WI38 (cell line): ENCODE data around the gene CLDN16.

ENCODE experiments used
- H3K4me3 ChIP-seq: 2 replicates; pipeline ENCODE4 v1.5.1; 2011; ENCODE audit warnings: low read depth, mild to moderate bottlenecking, control low read depth, low read length
- TF ChIP-seq, protein P1 (sequence below): IDR thresholded peaks from 2 replicates; pipeline ENCODE4 v1.5.1; 2012; ENCODE audit warnings: low read depth, mild to moderate bottlenecking, control low read depth, low read length

Gene CLDN16

DNA sequence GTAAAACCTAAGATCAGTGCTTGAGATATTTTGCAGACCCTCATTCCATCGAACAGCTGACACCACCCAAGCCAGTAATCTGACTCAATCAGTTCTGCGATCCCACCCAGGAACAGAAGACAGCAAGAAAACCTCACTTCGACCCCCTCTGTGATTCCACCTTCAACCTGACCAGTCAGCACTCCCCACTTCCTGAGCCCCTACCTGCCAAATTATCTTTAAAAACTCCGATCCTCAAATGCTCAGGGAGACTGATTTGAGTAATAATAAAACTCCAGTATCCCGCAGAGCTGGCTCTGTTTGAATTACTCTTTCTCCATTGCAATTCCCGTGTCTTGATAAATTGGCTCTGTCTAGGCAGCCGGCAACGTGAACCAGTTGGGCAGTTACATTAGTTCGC lies 25.7 kb upstream of the CLDN16 start:
- no peak overlapping the region for H3K4me3 ChIP-seq
- TF ChIP-seq, protein P1, sequence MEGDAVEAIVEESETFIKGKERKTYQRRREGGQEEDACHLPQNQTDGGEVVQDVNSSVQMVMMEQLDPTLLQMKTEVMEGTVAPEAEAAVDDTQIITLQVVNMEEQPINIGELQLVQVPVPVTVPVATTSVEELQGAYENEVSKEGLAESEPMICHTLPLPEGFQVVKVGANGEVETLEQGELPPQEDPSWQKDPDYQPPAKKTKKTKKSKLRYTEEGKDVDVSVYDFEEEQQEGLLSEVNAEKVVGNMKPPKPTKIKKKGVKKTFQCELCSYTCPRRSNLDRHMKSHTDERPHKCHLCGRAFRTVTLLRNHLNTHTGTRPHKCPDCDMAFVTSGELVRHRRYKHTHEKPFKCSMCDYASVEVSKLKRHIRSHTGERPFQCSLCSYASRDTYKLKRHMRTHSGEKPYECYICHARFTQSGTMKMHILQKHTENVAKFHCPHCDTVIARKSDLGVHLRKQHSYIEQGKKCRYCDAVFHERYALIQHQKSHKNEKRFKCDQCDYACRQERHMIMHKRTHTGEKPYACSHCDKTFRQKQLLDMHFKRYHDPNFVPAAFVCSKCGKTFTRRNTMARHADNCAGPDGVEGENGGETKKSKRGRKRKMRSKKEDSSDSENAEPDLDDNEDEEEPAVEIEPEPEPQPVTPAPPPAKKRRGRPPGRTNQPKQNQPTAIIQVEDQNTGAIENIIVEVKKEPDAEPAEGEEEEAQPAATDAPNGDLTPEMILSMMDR: no peak

DNA sequence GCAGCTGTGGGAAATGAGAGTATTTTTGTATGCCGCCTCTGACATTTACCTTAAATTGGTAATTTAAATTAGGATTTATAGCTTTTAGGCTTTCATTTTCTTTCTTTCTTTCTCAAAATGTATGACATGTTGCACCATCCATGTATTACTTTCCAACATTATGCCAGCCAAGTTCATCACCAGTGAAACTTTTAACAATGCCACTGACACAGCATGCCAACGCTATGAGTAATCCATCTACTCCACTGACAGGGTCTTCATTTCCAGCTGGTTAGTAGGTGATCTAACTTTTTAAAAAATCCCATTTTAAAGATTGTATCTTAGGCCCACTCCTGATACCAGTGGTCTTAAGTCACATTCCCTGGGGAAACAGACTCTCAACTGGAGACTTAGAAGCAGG lies 21.8 kb upstream of the CLDN16 start:
- TF ChIP-seq, protein P1: no peak
- no peak overlapping the region for H3K4me3 ChIP-seq

DNA sequence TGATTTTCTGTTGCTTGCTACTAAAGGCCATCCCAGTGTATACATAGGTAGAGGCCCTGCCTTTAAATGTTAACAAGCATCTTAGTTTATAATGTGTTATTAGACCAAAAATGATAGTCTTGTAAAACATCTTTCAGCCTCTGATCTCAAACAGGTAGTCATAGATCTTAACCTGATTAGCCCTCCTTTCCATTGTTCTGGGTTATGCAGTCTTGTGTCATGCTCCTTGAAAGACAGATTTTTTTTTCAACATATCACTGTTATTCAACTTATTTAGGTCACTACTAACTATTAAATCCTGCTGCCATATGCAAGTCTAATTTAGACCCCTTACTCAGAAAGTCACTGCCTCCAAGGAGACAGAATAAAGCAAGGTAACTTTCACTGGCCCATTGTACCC lies 19.1 kb upstream of the CLDN16 start:
- TF ChIP-seq, protein P1: no peak
- H3K4me3 ChIP-seq: no peak overlapping the region

DNA sequence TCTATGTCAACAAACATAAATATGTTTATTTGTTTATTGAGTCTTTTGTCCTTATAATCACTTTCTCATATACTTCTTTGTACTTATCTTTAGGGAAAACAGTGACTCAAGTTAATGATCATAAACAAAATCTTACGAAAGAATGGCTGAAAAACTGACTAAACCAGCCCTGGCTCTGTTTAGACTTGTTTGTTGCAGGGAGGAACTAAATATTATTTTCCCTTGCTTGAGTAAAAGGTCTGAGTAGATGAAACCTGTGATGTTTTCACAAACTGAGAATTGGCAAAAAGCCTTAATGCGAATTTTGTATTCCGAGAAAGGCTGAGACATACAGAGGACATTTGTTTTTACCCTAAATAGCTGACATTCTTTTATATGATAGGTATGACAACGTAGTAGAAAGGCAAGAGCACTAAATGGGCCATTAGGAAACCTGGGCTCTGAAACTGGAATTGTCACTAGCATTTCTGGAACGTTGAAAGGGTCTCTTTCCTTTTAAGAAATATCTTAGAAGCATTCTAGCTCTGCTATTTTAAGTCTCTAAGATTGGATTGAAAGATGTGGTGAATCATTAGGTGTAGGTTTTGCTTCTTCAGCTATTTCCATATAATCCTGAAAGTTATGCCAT lies 18.2 kb upstream of the CLDN16 start:
- TF ChIP-seq, protein P1: no peak
- H3K4me3 ChIP-seq: no peak overlapping the region

DNA sequence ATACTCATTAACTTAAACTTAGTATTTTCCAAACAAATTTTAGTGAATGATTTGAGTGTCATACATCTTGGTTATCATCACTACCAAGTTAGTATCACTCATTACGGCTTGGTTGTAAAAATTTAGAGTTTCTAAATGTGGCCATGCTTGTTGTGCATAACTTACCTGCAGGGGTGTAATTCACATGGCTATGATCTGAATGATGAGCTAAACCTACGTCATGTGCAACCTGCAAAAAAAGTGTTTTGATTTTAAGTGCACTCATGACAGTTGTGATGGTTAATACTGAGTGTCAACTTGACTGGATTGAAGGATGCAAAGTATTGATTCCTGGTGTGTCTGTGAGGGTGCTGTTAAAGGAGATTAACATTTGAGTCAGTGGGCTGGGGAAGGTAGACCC lies 17.6 kb upstream of the CLDN16 start:
- no peak overlapping the region for H3K4me3 ChIP-seq
- TF ChIP-seq, protein P1: no peak

DNA sequence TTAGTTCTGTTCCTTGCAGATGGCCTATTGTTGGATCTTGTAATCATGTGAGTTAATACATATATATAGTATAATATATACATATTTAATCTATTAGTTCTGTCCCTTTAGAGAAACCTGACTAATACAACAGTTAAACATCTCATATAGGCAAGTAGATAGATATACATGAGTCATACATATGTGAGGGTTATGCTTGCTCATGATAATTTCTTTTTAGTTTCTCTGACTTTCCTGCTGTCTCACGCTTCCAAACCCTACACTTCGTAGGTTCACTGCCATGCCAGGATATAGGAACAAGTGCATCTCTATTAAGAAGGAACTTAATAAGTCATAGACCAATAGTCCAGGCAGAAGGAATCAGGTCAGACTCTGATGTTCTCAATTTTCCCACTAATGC lies 16.8 kb upstream of the CLDN16 start:
- TF ChIP-seq, protein P1: no peak

DNA sequence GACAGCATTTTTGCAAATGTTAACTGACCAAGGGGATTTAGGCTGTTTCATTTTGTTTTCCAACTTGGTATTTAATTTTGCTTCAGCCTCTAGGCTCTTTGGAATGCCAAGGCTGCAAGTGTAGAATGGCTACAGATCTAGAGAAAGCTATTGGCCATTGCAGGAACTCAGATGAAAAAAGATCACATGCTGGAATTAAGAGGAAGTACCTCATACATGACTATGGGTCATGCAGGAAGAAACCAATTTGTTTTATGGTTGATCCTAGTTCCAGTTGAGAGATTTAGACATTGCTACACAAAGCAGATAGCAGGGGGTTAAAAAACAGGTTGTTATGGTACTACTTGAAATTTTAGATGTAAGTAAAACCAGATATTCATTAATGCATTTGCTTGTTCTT lies 12.7 kb upstream of the CLDN16 start:
- TF ChIP-seq, protein P1: no peak
- no peak overlapping the region for H3K4me3 ChIP-seq

More for the DNA sequence above, 16.8 kb upstream of the CLDN16 start:
- H3K4me3 ChIP-seq: no peak overlapping the region
